Peyer's patch (tissue), 4 donors: Measurements from ENCODE around the gene RPGR. TPM values are rescaled to one million over a fixed set of nuclear protein-coding genes. Genes with fewer than 3 reads are reported as not detected.
A peak's percentile ranks its signal among the peaks of the same experiment; 100 is the strongest.

ENCODE experiments used
- DNase-seq, 3 donors: peaks; one replicate each; pipeline ENCODE4 v3.0.0-alpha.2; 2017 to 2019
- H3K27ac ChIP-seq, 4 donors: fragments of 200-600 bp; sonication (generic); one replicate each; pipeline ENCODE4 v1.5.1; 2016 to 2019
- H3K27me3 ChIP-seq, 2 donors: fragments of 200-600 bp; sonication (generic); one replicate each; pipeline ENCODE4 v1.5.1; 2019
- H3K36me3 ChIP-seq, 3 donors: fragments of 200-600 bp; sonication (generic); one replicate each; pipeline ENCODE4 v1.5.1; 2016 to 2019
- H3K4me1 ChIP-seq, 4 donors: fragments of 200-600 bp; sonication (generic); one replicate each; pipeline ENCODE4 v1.5.1; 2016 to 2019
- H3K4me3 ChIP-seq, 4 donors: fragments of 200-600 bp; sonication (generic); 1 replicate in 3 of 4; 2 replicates in 1 of 4; pipeline ENCODE4 v1.5.1; 2016 to 2019; ENCODE audit warnings: mild to moderate bottlenecking in 1 of 4
- H3K9me3 ChIP-seq, 4 donors: fragments of 200-600 bp; sonication (generic); one replicate each; pipeline ENCODE4 v1.5.1; 2016 to 2019; ENCODE audit warnings: mild to moderate bottlenecking in 1 of 4
- POLR2A ChIP-seq, 2 donors: fragments of 450-650 bp; IDR thresholded peaks; one replicate each; pipeline ENCODE4 v1.5.1; 2017; ENCODE audit warnings: antibody characterized with exemption in 2 of 2, mild to moderate bottlenecking in 2 of 2, moderate library complexity in 2 of 2
- total RNA-seq, 4 donors: library from RNA; depleted of rRNA; stranded (reverse); fragments of >200 nt; gene quantifications; one replicate each; pipeline ENCODE4 v1.1.0, GENCODE V29; 2016
- TF ChIP-seq, protein P1 (sequence below), 6 experiments: fragments of 450-650 bp in 4 of 6; fragments of 200-600 bp in 2 of 6; sonication (generic) in 1 of 6; IDR thresholded peaks; one replicate each; pipeline ENCODE4 v1.5.1; 2017 to 2019; ENCODE audit warnings: antibody characterized with exemption in 6 of 6, mild to moderate bottlenecking in 3 of 6, moderate library complexity in 1 of 6

RPGR gene
- total RNA-seq, 4 donors from 2014 or later = 5.4 to 72.6 (median 22.3) TPM

DNA sequence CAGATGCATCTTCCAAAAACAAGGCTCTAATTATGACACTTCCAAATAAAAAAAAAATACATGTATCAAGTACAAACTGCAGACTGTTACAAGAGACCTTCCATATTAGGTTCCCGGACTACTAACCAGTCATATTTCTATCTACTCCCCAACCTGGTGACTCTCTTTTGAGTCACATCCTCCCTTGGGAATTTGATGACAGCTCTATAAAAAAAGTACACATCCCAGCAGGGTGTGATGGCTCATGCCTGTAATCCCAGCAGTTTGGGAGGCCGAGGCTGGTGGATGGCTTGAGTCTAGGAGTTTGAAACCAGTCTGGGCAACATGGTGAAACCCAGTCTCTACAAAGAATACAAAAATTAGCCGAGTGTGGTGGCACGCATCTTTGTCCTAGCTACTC lies 14.9 kb downstream of the RPGR start:
- Histone ChIP-seq H3K27me3 (no peaks in the 10 kb centered on the region), H3K4me3 (no peak overlapping the region), H3K27ac (no peak overlapping the region), H3K36me3 (peaks cover 0 to 8% (median 0%) of the 10 kb centered on the region in 3 donors), H3K4me1 (no peaks in the 10 kb centered on the region), H3K9me3 (no peaks in the 10 kb centered on the region)
- TF ChIP-seq, protein P1, sequence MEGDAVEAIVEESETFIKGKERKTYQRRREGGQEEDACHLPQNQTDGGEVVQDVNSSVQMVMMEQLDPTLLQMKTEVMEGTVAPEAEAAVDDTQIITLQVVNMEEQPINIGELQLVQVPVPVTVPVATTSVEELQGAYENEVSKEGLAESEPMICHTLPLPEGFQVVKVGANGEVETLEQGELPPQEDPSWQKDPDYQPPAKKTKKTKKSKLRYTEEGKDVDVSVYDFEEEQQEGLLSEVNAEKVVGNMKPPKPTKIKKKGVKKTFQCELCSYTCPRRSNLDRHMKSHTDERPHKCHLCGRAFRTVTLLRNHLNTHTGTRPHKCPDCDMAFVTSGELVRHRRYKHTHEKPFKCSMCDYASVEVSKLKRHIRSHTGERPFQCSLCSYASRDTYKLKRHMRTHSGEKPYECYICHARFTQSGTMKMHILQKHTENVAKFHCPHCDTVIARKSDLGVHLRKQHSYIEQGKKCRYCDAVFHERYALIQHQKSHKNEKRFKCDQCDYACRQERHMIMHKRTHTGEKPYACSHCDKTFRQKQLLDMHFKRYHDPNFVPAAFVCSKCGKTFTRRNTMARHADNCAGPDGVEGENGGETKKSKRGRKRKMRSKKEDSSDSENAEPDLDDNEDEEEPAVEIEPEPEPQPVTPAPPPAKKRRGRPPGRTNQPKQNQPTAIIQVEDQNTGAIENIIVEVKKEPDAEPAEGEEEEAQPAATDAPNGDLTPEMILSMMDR (IDR thresholded peaks at IDR 0.05) = no peak
- no peak for TF ChIP-seq POLR2A (IDR thresholded peaks at IDR 0.05)
- DNase-seq = no peak

DNA sequence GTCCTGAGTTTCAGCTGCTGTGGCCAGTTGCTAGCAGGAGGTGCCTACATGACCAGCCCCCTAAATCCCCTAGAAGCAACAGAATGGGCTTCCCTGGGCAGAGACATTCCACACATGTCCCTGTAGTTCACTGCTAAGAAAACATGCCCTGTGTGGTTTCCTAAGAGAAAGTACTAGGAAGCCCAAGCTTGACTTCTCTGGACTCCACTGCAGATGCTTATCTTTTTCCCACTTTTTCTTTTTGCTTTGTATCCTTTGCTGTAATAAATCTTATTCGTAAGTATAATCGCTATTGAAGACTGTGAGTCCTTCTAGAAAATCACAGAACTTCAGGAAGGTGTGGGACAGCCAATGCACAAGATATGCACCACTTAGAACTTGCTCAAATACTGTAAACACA lies 15.6 kb downstream of the RPGR start:
- Histone ChIP-seq H3K27me3 (no peaks in the 10 kb centered on the region), H3K27ac (no peak overlapping the region), H3K36me3 (peaks cover 0 to 4% (median 0%) of the 10 kb centered on the region in 3 donors), H3K4me1 (no peaks in the 10 kb centered on the region), H3K4me3 (no peak overlapping the region), H3K9me3 (no peaks in the 10 kb centered on the region)
- no peak for DNase-seq
- no peak for TF ChIP-seq POLR2A (IDR thresholded peaks at IDR 0.05)
- TF ChIP-seq, protein P1 (IDR thresholded peaks at IDR 0.05) = no peak

GRCh38 chrX:38305971-38306370 lies 21.3 kb downstream of the RPGR start:
- no peak overlapping the region for H3K4me3 ChIP-seq
- no peaks in the 10 kb centered on the region for H3K9me3 ChIP-seq
- H3K4me1 ChIP-seq = no peaks in the 10 kb centered on the region
- no peak for TF ChIP-seq POLR2A (IDR thresholded peaks at IDR 0.05)
- TF ChIP-seq, protein P1 (IDR thresholded peaks at IDR 0.05) = peak in 2 of 6 experiments; percentile 24 to 48
- H3K36me3 ChIP-seq = no peaks in the 10 kb centered on the region
- DNase-seq = no peak
- H3K27me3 ChIP-seq = no peaks in the 10 kb centered on the region
- H3K27ac ChIP-seq = no peak overlapping the region

- Histone ChIP-seq H3K4me3 (no peak overlapping the region), H3K9me3 (no peaks in the 10 kb centered on the region), H3K27me3 (no peaks in the 10 kb centered on the region), H3K27ac (no peak overlapping the region), H3K4me1 (no peaks in the 10 kb centered on the region), H3K36me3 (no peaks in the 10 kb centered on the region)
- DNase-seq = no peak
- TF ChIP-seq, protein P1 (IDR thresholded peaks at IDR 0.05) = peak in 2 of 6 experiments; percentile 10 to 22
- TF ChIP-seq POLR2A (IDR thresholded peaks at IDR 0.05) = no peak
Observed at GRCh38 chrX:38304010-38304409, 23.3 kb downstream of the RPGR start.

DNA sequence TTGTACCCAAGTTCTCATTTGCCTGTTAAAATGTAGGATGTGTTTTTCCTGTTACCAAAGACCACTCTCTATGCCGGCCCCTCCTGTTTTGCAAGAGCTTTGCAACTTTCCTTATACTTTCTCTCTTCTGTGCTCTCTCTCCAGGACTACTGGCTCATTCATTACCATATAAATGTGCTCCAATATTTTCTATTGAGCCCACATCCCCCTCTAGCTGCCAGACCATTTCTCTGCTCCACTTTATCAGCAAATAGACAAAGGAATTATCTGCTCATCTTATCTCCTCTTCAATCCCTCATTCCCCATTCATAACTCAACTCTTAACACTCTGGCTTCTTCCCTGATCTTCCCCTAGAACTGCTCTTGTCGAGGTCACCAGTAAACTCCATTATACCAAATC lies 33.6 kb downstream of the RPGR start:
- H3K4me3 ChIP-seq = no peak overlapping the region
- no peaks in the 10 kb centered on the region for H3K4me1 ChIP-seq
- H3K9me3 ChIP-seq = no peaks in the 10 kb centered on the region
- no peak overlapping the region for H3K27ac ChIP-seq
- no peak for DNase-seq
- no peaks in the 10 kb centered on the region for H3K27me3 ChIP-seq
- no peak for TF ChIP-seq POLR2A (IDR thresholded peaks at IDR 0.05)
- TF ChIP-seq, protein P1 (IDR thresholded peaks at IDR 0.05) = no peak
- H3K36me3 ChIP-seq = no peaks in the 10 kb centered on the region

DNA sequence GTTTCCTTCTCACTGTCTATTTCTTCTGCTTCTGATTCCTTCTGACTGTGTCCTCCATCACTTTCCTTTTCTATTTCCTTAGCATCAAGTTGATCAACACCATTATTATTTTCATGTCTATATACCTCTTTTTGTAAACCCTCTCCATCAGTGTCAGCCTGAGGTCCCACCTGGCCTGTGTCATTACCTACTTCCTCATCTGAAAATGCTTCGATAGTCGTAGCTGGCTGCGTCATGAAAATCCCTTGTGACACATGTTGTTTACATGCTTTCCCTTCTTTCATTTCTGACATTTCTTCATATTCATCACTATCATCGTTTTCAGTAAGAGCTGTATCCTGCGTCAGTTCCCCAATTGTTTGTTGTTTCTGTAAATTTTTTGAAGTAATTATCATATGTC lies 39.6 kb downstream of the RPGR start:
- Histone ChIP-seq H3K27ac (no peak overlapping the region), H3K36me3 (no peaks in the 10 kb centered on the region), H3K27me3 (no peaks in the 10 kb centered on the region), H3K9me3 (no peaks in the 10 kb centered on the region), H3K4me1 (no peaks in the 10 kb centered on the region), H3K4me3 (no peak overlapping the region)
- no peak for TF ChIP-seq POLR2A (IDR thresholded peaks at IDR 0.05)
- TF ChIP-seq, protein P1 (IDR thresholded peaks at IDR 0.05) = no peak
- no peak for DNase-seq
